PC-3 (cell line): ENCODE measurements around the gene NFIC.

Experiments used
- CTCF ChIP-seq: fragments of 300-600 bp; sonication (generic); conservative IDR thresholded peaks from 2 replicates; pipeline ENCODE4 v1.5.1; 2017; ENCODE audit warnings: antibody characterized with exemption, low read depth, mild to moderate bottlenecking, low read length
- EZH2 ChIP-seq: fragments of 300-600 bp; sonication (generic); IDR thresholded peaks from one replicate; pipeline ENCODE4 v1.6.1; 2017; ENCODE audit warnings: antibody characterized with exemption, mild to moderate bottlenecking, low read length; ENCODE audit not compliant: unreplicated experiment

- TF ChIP-seq EZH2 (no peak), CTCF (no peak)
Measured at GRCh38 chr19:3450796-3451411, 84.5 kb downstream of the NFIC start.
